HG02642 (cell line): Measurements from ENCODE around the gene CCDC192.

Experiments used
- ATAC-seq: cut with Tn5 transposase; IDR thresholded peaks from one replicate; pipeline ENCODE4 v1.9.1; 2021; ENCODE audit warnings: mild to moderate bottlenecking; ENCODE audit not compliant: unreplicated experiment, poor library complexity

CCDC192 gene

DNA sequence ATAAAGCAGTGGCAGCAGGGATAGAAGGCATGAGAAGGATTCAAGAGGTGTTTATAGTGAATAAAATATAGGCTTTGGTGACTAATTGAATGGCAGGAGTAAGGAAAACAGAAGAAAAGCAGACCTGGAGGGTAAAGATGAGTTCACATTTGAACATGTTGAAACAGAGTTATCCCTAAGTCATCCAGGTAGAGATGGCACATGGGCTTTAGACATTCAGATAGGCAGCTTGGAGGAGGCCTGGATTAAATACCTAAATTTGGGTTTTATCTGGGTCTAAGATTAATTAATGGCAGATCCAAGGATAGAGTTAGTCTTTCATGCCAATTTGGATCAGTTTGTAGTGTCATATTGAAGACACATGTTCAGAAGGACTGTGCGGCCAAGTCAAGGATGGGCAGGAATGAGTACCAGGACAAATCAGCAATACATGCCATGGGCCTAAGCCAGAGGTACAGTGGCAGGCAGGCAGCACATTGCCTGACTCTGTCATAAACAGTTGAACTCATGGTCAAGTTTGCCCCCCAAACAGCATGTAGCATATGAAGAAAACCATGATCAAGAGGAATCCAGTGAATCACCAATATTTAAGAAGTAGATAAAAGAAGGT, 264.9 kb downstream of the CCDC192 start:
- no peak for ATAC-seq

DNA sequence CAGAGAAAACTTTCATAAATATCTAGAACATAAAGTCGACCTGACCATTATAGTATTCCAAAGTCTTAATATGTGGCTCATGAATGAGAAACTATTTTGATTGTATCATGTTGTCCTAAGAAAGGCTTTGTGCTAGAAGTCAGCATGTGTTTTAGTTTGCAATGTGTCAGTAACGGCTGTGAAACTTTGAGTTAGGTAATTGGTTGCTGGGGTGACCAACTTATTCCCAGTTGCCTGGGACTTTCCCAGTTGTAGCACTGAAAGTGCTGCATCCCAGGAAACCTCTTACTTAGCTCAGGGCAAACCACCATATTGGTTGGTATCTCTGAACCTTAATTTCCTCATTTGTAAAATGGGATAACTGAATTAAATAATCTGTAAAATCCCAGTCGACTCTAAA, 265.8 kb downstream of the CCDC192 start:
- ATAC-seq, result no peak

DNA sequence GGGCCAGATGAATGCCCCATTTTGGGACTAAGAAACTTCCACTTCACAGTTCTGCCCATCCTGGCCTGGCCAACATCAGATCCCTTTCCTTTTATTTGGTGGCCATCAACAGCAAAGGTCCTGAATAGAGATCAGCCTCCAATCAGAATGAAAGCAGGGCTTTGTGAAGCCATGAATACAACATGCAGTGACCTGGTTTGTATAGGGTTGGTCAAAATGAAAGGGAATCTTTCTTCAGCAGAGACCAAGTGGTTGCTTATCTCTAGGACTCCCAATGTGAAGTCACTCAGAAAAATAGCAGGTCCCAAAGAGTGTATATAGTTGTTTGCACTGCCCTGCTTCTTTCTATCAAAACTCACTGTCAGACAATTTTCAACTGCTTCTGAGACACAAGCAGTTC, 266.5 kb downstream of the CCDC192 start:
- no peak for ATAC-seq

DNA sequence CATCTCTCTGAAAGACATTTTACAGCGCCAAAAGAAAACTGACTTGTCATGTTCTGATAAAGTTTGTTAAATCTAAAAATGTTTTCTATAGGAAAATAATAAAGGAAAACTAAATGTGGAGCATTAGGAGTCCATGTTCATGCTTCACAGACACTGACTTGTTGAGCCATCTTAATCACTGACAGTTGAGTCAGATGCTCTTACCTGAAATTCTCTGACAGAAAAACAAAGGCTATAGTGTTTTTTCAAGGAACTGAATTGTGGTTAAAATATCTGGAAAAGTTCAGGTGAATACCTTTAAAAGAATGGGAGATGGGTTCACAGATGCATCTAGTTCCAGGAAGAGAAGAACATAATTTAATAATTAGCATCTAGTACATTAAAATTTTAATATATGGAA, 266.9 kb downstream of the CCDC192 start:
- ATAC-seq, result no peak

DNA sequence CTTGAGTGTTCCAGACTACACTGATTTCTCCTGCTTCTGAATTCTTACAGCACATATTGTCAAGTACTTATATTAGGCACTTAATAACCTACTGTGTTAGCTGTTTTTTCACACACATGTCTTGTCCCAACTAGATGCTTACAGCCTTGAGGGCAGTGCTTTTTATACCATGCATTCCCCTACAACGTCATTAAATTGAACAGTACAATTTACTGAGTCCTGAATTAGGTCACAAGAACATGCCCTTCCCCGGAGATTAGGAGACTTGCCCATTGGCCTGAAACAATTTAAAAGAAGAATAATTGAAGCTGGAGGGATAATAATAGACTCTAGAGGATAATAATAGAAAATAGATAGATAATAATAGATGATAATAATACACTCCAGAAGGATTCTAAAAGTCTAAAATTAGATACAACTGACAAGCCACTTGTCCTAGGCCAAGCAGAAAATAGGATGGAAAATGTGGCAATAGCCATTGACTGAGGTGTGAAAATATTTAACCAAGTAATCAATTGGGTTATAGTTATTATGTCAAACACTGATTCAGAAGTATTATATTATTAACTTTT, 267.7 kb downstream of the CCDC192 start:
- no peak for ATAC-seq

DNA sequence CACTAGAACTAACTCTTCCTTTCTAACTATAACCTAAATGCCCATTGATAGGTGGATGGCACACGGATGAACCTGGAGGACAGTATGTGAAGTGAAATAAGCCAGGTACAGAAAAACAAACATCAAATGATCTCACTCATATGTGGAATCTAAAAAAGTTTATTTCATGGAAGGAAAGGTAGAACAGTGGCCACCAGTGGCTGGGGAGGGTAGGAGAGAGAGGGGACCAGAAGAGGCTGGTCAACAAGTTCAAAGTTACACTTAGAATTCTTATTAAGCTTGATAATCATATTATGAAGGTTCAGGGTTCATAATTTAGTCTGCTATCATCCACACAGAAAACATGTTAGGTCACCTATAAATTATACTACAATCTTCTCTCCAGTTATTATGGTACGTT, 272.8 kb downstream of the CCDC192 start:
- no peak for ATAC-seq

DNA sequence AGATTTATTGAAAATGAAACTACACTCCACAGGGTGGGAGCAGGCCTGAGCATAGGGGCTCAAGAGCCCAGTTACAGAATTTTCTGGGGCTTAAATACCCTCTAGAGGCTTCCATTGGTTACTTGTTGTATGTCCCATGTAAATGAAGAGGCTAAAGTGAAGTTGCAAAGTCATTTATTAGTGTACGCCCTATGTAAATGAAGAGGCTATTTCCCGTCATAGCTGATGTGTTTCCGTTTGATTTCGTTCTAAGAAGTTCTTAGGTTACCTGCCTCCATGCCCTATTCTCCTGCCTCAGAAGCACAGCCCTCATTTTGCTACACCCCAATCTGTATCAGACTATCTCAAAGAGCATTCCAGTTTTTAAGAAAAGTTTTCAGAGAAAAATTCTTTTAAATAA, 273.3 kb downstream of the CCDC192 start:
- ATAC-seq, result no peak

DNA sequence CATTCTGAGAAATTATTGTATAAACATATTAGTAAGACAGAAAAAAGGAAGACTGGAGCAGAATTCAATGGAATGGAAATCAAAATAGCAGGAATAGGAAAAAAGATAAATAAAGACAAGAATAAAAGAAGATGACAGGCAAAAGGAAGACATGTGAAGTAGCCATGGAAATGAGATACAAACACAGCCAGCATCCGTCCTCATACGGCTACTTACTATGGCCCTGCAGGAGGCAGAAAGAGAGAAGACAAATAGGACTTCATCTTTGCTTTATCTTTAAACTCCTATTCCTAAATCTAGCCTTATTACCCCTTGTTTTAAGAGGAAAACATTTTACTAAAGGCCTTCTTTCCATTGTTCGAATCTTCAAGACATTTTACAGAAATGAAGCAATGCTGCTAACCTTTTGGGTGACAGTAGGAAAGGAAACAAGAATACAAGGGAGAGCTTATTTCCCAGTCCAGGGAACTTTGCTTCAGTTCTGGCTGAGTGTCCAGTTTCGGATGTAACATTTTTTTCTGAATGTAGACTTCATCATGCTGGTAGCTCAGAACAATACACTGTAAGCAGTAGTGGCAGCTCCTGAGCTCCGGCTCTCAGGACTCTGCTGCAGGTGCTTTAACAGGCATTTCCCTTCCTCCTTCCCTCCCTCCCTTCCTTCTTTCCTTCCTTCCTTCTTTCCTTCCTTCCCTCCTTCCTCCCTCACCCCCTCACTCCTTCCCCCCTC, 274.0 kb downstream of the CCDC192 start:
- ATAC-seq, result no peak

DNA sequence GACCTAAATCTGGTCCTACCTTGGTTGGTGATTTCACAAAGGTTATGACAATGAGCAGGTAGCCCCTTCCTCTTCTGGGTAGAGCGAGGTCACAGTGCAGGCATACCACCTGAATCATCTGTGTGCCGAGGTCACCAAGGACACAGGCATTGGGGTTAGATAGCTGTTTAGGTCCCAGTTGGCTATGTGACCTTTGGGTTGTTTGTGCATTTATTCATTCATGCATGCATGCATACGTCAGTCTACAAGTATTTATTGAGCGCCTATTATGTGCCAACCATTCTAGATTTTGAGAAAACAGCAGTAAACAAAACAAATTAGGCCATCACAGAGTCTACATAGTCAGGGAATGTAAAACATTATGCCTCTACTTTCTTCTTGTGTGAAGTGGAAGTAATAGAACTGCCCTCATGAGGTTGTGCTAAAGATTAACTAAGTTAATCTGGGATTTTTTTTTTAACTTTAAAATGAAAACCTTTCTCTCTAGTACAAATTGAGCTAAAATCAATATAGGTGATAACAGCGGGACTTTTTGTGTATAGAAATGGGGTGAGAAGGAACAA, 275.6 kb downstream of the CCDC192 start:
- no peak for ATAC-seq

DNA sequence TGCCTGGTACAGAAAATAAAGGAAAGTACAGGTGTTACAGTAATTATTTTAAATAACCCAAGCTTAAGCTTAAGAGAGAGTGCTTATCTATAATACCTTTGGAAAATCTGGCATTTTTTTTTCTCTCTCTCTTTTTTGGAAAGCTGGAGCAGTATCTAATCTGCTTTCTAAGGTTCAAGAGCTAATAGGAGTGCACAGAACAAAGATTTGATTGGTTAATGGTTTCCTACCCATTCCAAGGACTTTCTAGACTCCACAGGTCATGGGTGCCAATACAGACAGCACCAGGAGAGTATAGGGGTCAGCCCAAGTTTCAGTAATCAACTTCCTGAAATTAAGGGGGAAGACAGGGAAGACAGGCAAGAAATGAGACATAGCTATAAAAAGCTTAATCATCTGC, 276.3 kb downstream of the CCDC192 start:
- no peak for ATAC-seq

DNA sequence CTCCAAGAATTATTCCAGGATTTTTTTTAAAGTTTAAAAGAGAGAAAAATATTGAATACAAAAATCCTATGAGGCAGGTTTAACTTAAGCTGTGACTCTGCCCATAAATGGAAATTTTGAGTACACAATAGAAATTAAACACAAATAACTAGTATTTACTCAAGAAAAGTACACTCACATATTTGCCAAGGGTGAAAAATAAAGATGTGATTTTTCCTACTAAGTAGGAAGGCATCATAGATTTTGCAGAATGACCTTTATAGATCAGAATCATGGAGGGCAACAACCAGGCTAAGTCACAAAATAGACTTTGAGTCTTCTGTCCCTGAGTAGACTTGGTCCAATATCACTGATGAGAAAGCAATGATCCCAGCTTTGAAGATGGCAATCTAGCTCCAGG, 277.7 kb downstream of the CCDC192 start:
- no peak for ATAC-seq

DNA sequence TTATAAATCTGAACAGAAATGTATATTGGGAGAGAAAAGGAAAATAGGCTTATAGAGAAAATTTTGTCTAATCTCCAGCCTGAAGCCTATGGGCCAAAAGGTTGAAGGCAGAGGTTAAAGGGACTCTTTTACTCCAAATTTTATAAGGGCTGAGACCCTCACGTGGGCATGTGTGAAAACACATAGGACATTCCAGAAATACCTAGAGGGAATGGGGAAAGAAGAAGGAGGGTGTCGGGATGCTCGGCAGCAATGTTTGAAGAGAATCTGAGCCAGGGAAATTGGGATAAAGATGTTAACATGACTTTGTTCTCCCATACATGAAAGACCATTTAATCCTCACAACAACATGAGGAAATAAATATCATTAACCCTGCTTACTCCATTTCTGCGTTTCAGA, 278.3 kb downstream of the CCDC192 start:
- ATAC-seq, result no peak

DNA sequence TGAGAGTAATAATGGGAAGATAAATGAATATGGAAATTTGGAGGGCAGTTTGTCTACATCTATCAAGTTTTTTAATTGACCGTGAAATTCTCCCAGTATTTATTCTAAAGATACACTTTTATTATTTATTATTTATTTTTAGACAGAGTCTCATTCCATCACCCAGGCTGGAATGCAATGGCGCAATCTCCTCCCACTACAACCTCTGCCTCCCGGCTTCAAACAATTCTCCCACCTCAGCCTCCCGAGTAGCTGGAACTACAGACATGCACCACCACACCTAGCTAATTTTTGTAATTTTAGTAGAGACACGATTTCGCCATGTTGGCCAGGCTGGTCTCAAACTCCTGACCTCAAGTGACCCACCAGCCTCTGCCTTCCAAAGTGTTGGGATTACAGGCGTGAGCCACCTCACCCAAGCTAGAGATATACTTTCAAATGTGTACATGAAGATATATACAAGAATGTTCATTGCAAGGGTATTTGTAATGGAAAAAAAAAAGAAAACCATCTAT, 282.7 kb downstream of the CCDC192 start:
- no peak for ATAC-seq

DNA sequence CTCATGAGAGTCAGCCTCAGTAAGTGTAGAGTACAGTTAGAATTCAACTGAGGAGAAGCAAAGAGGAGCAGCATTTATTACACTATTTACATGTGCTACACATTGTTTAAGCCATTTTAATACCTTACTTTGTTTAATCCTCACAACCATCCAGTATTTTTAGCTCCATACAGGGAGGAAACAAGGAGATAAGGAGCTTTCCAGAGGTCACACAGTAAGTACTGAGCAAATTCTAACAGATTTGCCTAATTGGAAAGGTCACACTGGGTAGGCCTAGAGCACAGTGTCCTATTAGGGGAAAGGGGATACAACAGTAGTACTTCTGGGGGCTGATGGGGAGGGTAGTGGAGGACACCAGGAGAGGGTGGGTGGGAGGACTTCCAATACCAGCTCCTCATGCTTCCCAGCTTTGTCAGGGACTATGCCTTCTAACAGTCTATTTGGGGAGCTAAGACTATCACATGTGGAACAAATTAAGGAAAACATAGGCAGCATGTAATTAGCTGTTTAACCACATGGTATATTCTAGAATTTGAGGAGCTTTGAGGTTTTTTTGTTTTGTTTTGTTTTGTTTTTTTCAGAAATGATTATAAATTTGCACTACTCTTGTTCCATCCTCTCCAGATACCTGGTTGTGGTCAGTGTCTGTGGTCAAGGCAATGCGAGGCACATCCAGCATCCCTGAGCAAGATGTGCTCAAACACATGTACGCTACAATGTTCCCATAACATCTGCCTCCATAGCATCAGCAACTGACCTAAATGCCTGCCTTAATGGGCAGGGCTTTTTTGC, 284.4 kb downstream of the CCDC192 start:
- ATAC-seq, result no peak

DNA sequence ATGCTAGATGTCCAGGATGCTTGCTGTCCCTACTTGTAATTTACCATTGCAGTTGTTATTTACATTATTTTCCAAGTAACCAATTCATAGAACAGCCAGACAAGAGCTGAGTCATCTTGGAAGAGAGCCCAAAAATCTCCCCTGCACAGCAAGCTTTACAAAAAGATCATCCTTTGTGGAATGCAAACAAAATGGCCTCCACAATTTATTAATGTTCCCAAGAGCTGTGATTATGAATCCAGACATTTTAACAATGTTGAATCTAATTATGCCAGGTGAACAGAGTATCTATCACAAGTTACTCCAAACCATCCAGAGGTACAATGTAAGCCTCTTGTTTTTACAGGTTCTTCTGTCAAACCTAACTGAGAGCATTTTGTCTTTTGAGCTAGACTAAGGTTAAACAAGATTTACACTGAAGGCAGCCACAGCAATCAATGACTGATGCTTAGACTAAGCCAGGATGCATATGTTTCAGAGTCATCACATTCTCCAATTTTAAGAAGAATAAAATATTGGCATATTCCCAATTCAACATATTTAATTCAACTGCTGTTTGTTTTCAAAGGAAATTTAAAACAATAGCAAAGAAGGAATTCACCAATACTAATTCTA, 285.1 kb downstream of the CCDC192 start:
- ATAC-seq, result no peak
